ENCODE data around the gene SLC35E4. TPM values are rescaled to one million over a fixed set of nuclear protein-coding genes. Genes with fewer than 3 reads are reported as not detected.
A peak's percentile ranks its signal among the peaks of the same experiment; 100 is the strongest.
"Not testable (repeated sequence)": the region's sequence is repeated elsewhere in the genome, so short reads cannot be mapped to it uniquely, and the experiment has no call there.

The SLC35E4 gene
- total RNA-seq (1 to 10 TPM; 2.0 to 5.2 (median 3.4) TPM), polyA plus RNA-seq (1 to 10 TPM in 1 of 2 donors, under 1 TPM in 1; 0.85 to 1.9 TPM), total RNA-seq (5.9 reads per million, percentile 27 among the genes with 10 or more reads in this experiment)

- H3K36me3 Mint-ChIP-seq = peaks cover 0 to 8% (median 4%) of the 10 kb centered on the region in 5 donors
- Histone ChIP-seq H3K36me3 (ENCODE audit: control insufficient read depth in 2 of 3, insufficient read depth in 3 of 3, low read length in 3 of 3) (no peaks in the 10 kb centered on the region), H3K27ac (ENCODE audit: low read depth, low read length) (peak within 1 kb of the TSS; percentile 70), H3K27me3 (ENCODE audit: control insufficient read depth in 2 of 2, insufficient read depth in 2 of 2, low read length in 2 of 2) (no peaks in the 10 kb centered on the region), H3K9me3 (ENCODE audit: control insufficient read depth in 2 of 3, low read length in 3 of 3) (no peaks in the 10 kb centered on the region), H3K4me1 (ENCODE audit: control insufficient read depth in 2 of 2, insufficient read depth in 2 of 2, low read length in 2 of 2) (peaks cover 18 to 27% of the 10 kb centered on the region in 2 donors), H3K4me3 (ENCODE audit: low read length) (peak within 1 kb of the TSS; percentile 77)
- peaks cover 0 to 4% (median 0%) of the 10 kb centered on the region in 11 donors for H3K9me3 Mint-ChIP-seq
- ATAC-seq = peak; percentile 93
- peak within 1 kb of the TSS; percentile 82 to 92 (median 87) for H3K4me3 Mint-ChIP-seq
- no peaks in the 10 kb centered on the region for H3K27me3 Mint-ChIP-seq
- intact Hi-C loops (cut with micrococcal nuclease) = loop anchor here (1.0 to 2.0 kb wide), 8 partner anchors 13 to 472 kb away; partner anchors contain the start of genes DUSP18 (in 2 of the 2), OSBP2 (in 1 of the 2), SELENOM (in 1 of the 2) and TUG1 (in 1 of the 2)
- DNase-seq = peak; percentile 87 to 98 (median 93)
- POLR2A ChIA-PET = interaction anchor here (0.7 to 2.9 kb wide), 17 partner anchors 13 to 987 kb away, joined by 3 to 14 read pairs (median 4); partner anchors contain the start of genes DUSP18, OSBP2, SELENOM and SMTN
- peak within 1 kb of the TSS; percentile 75 to 93 (median 87) for H3K27ac Mint-ChIP-seq
- CTCF ChIA-PET = interaction anchor here (0.5 to 4.3 kb wide), 13 partner anchors 15 to 596 kb away, joined by 3 to 56 read pairs (median 4); partner anchors contain the start of genes DUSP18, MORC2, PES1 and TUG1
- H3K4me1 Mint-ChIP-seq = peaks cover 13 to 25% (median 23%) of the 10 kb centered on the region in 7 donors
These were observed at the start of gene SLC35E4 for GRCh38 chr22:30635273-30636225. SLC35E4 (plus strand) TSS chr22:30635781; CDS start chr22:30636451, 670 bp downstream.

- Histone ChIP-seq H3K27me3 (ENCODE audit: control insufficient read depth in 2 of 2, insufficient read depth in 2 of 2, low read length in 2 of 2) (no peaks in the 10 kb centered on the region), H3K36me3 (ENCODE audit: control insufficient read depth in 2 of 3, insufficient read depth in 3 of 3, low read length in 3 of 3) (peaks cover 10 to 79% (median 52%) of the 10 kb centered on the region in 3 experiments), H3K4me1 (ENCODE audit: control insufficient read depth in 2 of 2, insufficient read depth in 2 of 2, low read length in 2 of 2) (peaks cover 8 to 12% of the 10 kb centered on the region in 2 donors), H3K4me3 (ENCODE audit: low read length) (no peak overlapping the region), H3K27ac (ENCODE audit: low read depth, low read length) (no peak overlapping the region), H3K9me3 (ENCODE audit: control insufficient read depth in 2 of 3, low read length in 3 of 3) (no peaks in the 10 kb centered on the region)
- H3K9me3 Mint-ChIP-seq = no peaks in the 10 kb centered on the region
- no peak overlapping the region for H3K27ac Mint-ChIP-seq
- H3K36me3 Mint-ChIP-seq = peaks cover 5 to 52% (median 20%) of the 10 kb centered on the region in 5 donors
- H3K27me3 Mint-ChIP-seq = no peaks in the 10 kb centered on the region
- no peak for ATAC-seq
- peaks cover 0 to 14% (median 0%) of the 10 kb centered on the region in 7 donors for H3K4me1 Mint-ChIP-seq
- ChIA-PET CTCF (interaction anchor here (0.9 kb wide), 1 partner anchor 190 kb away, joined by 3 read pairs; the partner anchor contains the start of gene SEC14L2), POLR2A (no interaction called here)
- DNase-seq = no peak
- no peak overlapping the region for H3K4me3 Mint-ChIP-seq
- intact Hi-C loops (cut with micrococcal nuclease) = no loop called here
These were observed 49.2 kb upstream of the SLC35E4 start for GRCh38 chr22:30586414-30586813.

GRCh38 chr22:30591191-30591587 lies 44.4 kb upstream of the SLC35E4 start:
- ChIA-PET CTCF (interaction anchor here (0.6 to 1.6 kb wide), 2 partner anchors 43 to 121 kb away, joined by 3 read pairs; no protein-coding TSS in a partner anchor), POLR2A (interaction anchor here (0.8 to 2.2 kb wide), 5 partner anchors 11 to 350 kb away, joined by 3 to 8 read pairs (median 4); partner anchors contain the start of gene TCN2)
- ATAC-seq (no peak), DNase-seq (no peak)
- peaks cover 4 to 32% (median 15%) of the 10 kb centered on the region in 3 experiments for H3K36me3 ChIP-seq (ENCODE audit: control insufficient read depth in 2 of 3, insufficient read depth in 3 of 3, low read length in 3 of 3)
- H3K36me3 Mint-ChIP-seq = peaks cover 3 to 20% (median 10%) of the 10 kb centered on the region in 5 donors
- intact Hi-C loops (cut with micrococcal nuclease) = loop anchor here (5.0 kb wide), 8 partner anchors 284 to 1849 kb away; partner anchors contain the start of genes CHEK2 (in 2 of the 2), DEPDC5 (in 2 of the 2), HSCB (in 2 of the 2) and PRR14L (in 2 of the 2)
- H3K27ac ChIP-seq (ENCODE audit: low read depth, low read length) = peak overlapping the region; percentile 85
- no peaks in the 10 kb centered on the region for H3K9me3 Mint-ChIP-seq
- no peak overlapping the region for H3K27ac Mint-ChIP-seq
- no peaks in the 10 kb centered on the region for H3K27me3 ChIP-seq (ENCODE audit: control insufficient read depth in 2 of 2, insufficient read depth in 2 of 2, low read length in 2 of 2)
- peaks cover 8 to 12% of the 10 kb centered on the region in 2 donors for H3K4me1 ChIP-seq (ENCODE audit: control insufficient read depth in 2 of 2, insufficient read depth in 2 of 2, low read length in 2 of 2)
- H3K9me3 ChIP-seq (ENCODE audit: control insufficient read depth in 2 of 3, low read length in 3 of 3) = no peaks in the 10 kb centered on the region
- H3K4me3 Mint-ChIP-seq = no peak overlapping the region
- H3K27me3 Mint-ChIP-seq = peaks cover 0 to 23% (median 0%) of the 10 kb centered on the region in 5 donors
- peak overlapping the region; percentile 85 for H3K4me3 ChIP-seq (ENCODE audit: low read length)
- peaks cover 0 to 12% (median 0%) of the 10 kb centered on the region in 7 donors for H3K4me1 Mint-ChIP-seq

GRCh38 chr22:30591588-30592359 lies 43.8 kb upstream of the SLC35E4 start, which contains the start of gene PES1:
PES1 (minus strand) TSS chr22:30591910; CDS start chr22:30591833, 77 bp downstream.
- peak within 1 kb of the TSS; percentile 85 for H3K27ac ChIP-seq (ENCODE audit: low read depth, low read length)
- intact Hi-C loops (cut with micrococcal nuclease) = loop anchor here (1.0 to 5.0 kb wide), 25 partner anchors 15 to 1849 kb away; partner anchors contain the start of genes CHEK2 (in 2 of the 2), DEPDC5 (in 2 of the 2), DUSP18 (in 2 of the 2) and HSCB (in 2 of the 2)
- CTCF ChIA-PET = interaction anchor here (0.6 to 1.6 kb wide), 2 partner anchors 42 to 120 kb away, joined by 3 read pairs; no protein-coding TSS in a partner anchor

GRCh38 chr22:30592360-30592713 lies 43.2 kb upstream of the SLC35E4 start:
- intact Hi-C loops (cut with micrococcal nuclease) = loop anchor here (1.0 to 5.0 kb wide), 25 partner anchors 14 to 1850 kb away; partner anchors contain the start of genes CHEK2 (in 2 of the 2), DEPDC5 (in 2 of the 2), DUSP18 (in 2 of the 2) and HSCB (in 2 of the 2)
- ATAC-seq; H3K36me3 Mint-ChIP-seq; CTCF ChIA-PET; H3K27me3 ChIP-seq (ENCODE audit: control insufficient read depth in 2 of 2, insufficient read depth in 2 of 2, low read length in 2 of 2); H3K9me3 Mint-ChIP-seq; DNase-seq; H3K27ac Mint-ChIP-seq; H3K9me3 ChIP-seq (ENCODE audit: control insufficient read depth in 2 of 3, low read length in 3 of 3); H3K4me3 Mint-ChIP-seq: not testable (repeated sequence)
- Histone ChIP-seq H3K4me3 (ENCODE audit: low read length) (peak overlapping the region; percentile 85), H3K36me3 (ENCODE audit: control insufficient read depth in 2 of 3, insufficient read depth in 3 of 3, low read length in 3 of 3) (peaks cover 2 to 21% (median 6%) of the 10 kb centered on the region in 3 experiments), H3K27ac (ENCODE audit: low read depth, low read length) (peak overlapping the region; percentile 85), H3K4me1 (ENCODE audit: control insufficient read depth in 2 of 2, insufficient read depth in 2 of 2, low read length in 2 of 2) (peaks cover 8 to 12% of the 10 kb centered on the region in 2 donors)
- peaks cover 0 to 23% (median 0%) of the 10 kb centered on the region in 5 donors for H3K27me3 Mint-ChIP-seq
- H3K4me1 Mint-ChIP-seq = peaks cover 0 to 12% (median 0%) of the 10 kb centered on the region in 7 donors
- POLR2A ChIA-PET = interaction anchor here (1.1 to 2.2 kb wide), 4 partner anchors 12 to 349 kb away, joined by 4 to 8 read pairs (median 6); partner anchors contain the start of gene TCN2

More at GRCh38 chr22:30591588-30592359, 43.8 kb upstream of the SLC35E4 start, which contains the start of gene PES1:
- H3K9me3 ChIP-seq (ENCODE audit: control insufficient read depth in 2 of 3, low read length in 3 of 3) = no peaks in the 10 kb centered on the region
- peaks cover 8 to 12% of the 10 kb centered on the region in 2 donors for H3K4me1 ChIP-seq (ENCODE audit: control insufficient read depth in 2 of 2, insufficient read depth in 2 of 2, low read length in 2 of 2)
- DNase-seq (peak; percentile 80 to 98 (median 96)), ATAC-seq (peak; percentile 99)
- H3K27me3 ChIP-seq (ENCODE audit: control insufficient read depth in 2 of 2, insufficient read depth in 2 of 2, low read length in 2 of 2) = no peaks in the 10 kb centered on the region
- POLR2A ChIA-PET = interaction anchor here (0.8 to 2.2 kb wide), 5 partner anchors 11 to 349 kb away, joined by 3 to 8 read pairs (median 4); partner anchors contain the start of gene TCN2
- peaks cover 0 to 15% (median 6%) of the 10 kb centered on the region in 5 donors for H3K36me3 Mint-ChIP-seq
- H3K4me3 Mint-ChIP-seq = no peak within 1 kb of the TSS
- H3K4me1 Mint-ChIP-seq = peaks cover 0 to 12% (median 0%) of the 10 kb centered on the region in 7 donors
- H3K27me3 Mint-ChIP-seq = peaks cover 0 to 23% (median 0%) of the 10 kb centered on the region in 5 donors
- no peaks in the 10 kb centered on the region for H3K9me3 Mint-ChIP-seq
- H3K4me3 ChIP-seq (ENCODE audit: low read length) = peak within 1 kb of the TSS; percentile 85
- H3K36me3 ChIP-seq (ENCODE audit: control insufficient read depth in 2 of 3, insufficient read depth in 3 of 3, low read length in 3 of 3) = peaks cover 4 to 27% (median 12%) of the 10 kb centered on the region in 3 experiments
- no peak within 1 kb of the TSS for H3K27ac Mint-ChIP-seq
